HG03064 (cell line): ENCODE data around the gene RBM34.
"Not testable (repeated sequence)": the region's sequence is repeated elsewhere in the genome, so short reads cannot be mapped to it uniquely, and the experiment has no call there.

Source experiments
- ATAC-seq: cut with Tn5 transposase; IDR thresholded peaks from one replicate; pipeline ENCODE4 v1.9.1; 2021; ENCODE audit warnings: low read depth; ENCODE audit not compliant: unreplicated experiment

The RBM34 gene

GRCh38 chr1:235160957-235161684 lies at the start of gene RBM34:
Gene RBM34, minus strand, starts transcription at chr1:235161250. Its CDS starts 24 bp downstream, at chr1:235161226.
- ATAC-seq, result peak; percentile 87

GRCh38 chr1:235207209-235207565 lies 46.1 kb upstream of the RBM34 start:
- ATAC-seq, result no peak

GRCh38 chr1:235206533-235207208 lies 45.6 kb upstream of the RBM34 start:
- ATAC-seq, result no peak

GRCh38 chr1:235205687-235206086 lies 44.6 kb upstream of the RBM34 start:
- no peak for ATAC-seq

GRCh38 chr1:235203428-235203827 lies 42.4 kb upstream of the RBM34 start:
- ATAC-seq, result no peak

GRCh38 chr1:235202447-235202846 lies 41.4 kb upstream of the RBM34 start:
- ATAC-seq, result not testable (repeated sequence)

- no peak for ATAC-seq
Measured at GRCh38 chr1:235199441-235199840, 38.4 kb upstream of the RBM34 start.

- ATAC-seq, result no peak
Measured at GRCh38 chr1:235190431-235190830, 29.4 kb upstream of the RBM34 start.

GRCh38 chr1:235187316-235187715 lies 26.3 kb upstream of the RBM34 start:
- ATAC-seq, result no peak

- no peak for ATAC-seq
Measured at GRCh38 chr1:235181561-235182245, 20.7 kb upstream of the RBM34 start.

- ATAC-seq, result no peak
Measured at GRCh38 chr1:235180916-235181460, 19.9 kb upstream of the RBM34 start.

- no peak for ATAC-seq
Measured at GRCh38 chr1:235176486-235176885, 15.4 kb upstream of the RBM34 start.

- no peak for ATAC-seq
Measured at GRCh38 chr1:235169986-235170385, 8.9 kb upstream of the RBM34 start.

- ATAC-seq, result no peak
Measured at GRCh38 chr1:235168375-235168774, 7.3 kb upstream of the RBM34 start.

- ATAC-seq, result no peak
Measured at GRCh38 chr1:235161685-235162327, 756 bp upstream of the RBM34 start.

GRCh38 chr1:235160383-235160956 lies 580 bp downstream of the RBM34 start:
- peak; percentile 21 for ATAC-seq

- not testable (repeated sequence) for ATAC-seq
Measured at GRCh38 chr1:235159930-235160329, 1.1 kb downstream of the RBM34 start.

GRCh38 chr1:235159284-235159683 lies 1.8 kb downstream of the RBM34 start:
- not testable (repeated sequence) for ATAC-seq

GRCh38 chr1:235158680-235159079 lies 2.4 kb downstream of the RBM34 start:
- no peak for ATAC-seq

GRCh38 chr1:235157150-235157549 lies 3.9 kb downstream of the RBM34 start:
- no peak for ATAC-seq
